AG10803 (cell line): ENCODE data around the gene ELN.

Experiments
- DNase-seq: peaks from one replicate; pipeline ENCODE4 v3.0.0; 2010; ENCODE audit warnings: low read depth
- H3K4me3 ChIP-seq: 2 replicates; pipeline ENCODE4 v1.5.1; 2011; ENCODE audit warnings: mild to moderate bottlenecking, low read length, control low read depth
- CTCF ChIP-seq: conservative IDR thresholded peaks from 2 replicates; pipeline ENCODE4 v1.5.1; 2011; ENCODE audit warnings: mild to moderate bottlenecking, low read length, control low read depth, inconsistent platforms

ELN gene

GRCh38 chr7:74116356-74116755 lies 88.4 kb downstream of the ELN start:
- TF ChIP-seq CTCF = no peak
- H3K4me3 ChIP-seq = no peak overlapping the region
- DNase-seq = no peak
